Measurements from ENCODE around the gene HSP90AA1. TPM values are rescaled to one million over a fixed set of nuclear protein-coding genes. Genes with fewer than 3 reads are reported as not detected.

HSP90AA1 gene
- total and polyA plus RNA-seq, 2 of the 8 experiments (the other 6 are each of a cell fraction or from before 2014, with no cell fraction given) = 339 to 878 TPM

- TF ChIP-seq, protein P1, sequence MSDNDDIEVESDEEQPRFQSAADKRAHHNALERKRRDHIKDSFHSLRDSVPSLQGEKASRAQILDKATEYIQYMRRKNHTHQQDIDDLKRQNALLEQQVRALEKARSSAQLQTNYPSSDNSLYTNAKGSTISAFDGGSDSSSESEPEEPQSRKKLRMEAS (IDR thresholded peaks at IDR 0.05) = no peak
- no peak for TF ChIP-seq RXRA (IDR thresholded peaks at IDR 0.05; ENCODE audit: insufficient read depth, low read depth, low read length)
- no peak for TF ChIP-seq TAF7 (optimal IDR thresholded peaks at IDR 0.05; ENCODE audit: borderline replicate concordance, low read depth, low read length)
- TF ChIP-seq KDM1A (IDR thresholded peaks at IDR 0.05; ENCODE audit: borderline replicate concordance, low read length) = no peak
Measured at GRCh38 chr14:102057480-102058114, 29.2 kb downstream of the HSP90AA1 start (continued).

Measured in H1 (cell line).